ENCODE measurements around the gene SLC5A12. TPM values are rescaled to one million over a fixed set of nuclear protein-coding genes. Genes with fewer than 3 reads are reported as not detected.

Gene SLC5A12
- total and polyA plus RNA-seq, 2 of the 4 experiments (the other 2 are of a cell fraction) = not detected

- POLR2A ChIA-PET (ENCODE audit: unreplicated experiment) = no interaction called here
- Histone ChIP-seq H2AK5ac (ENCODE audit: low read depth, low read length) (no peak overlapping the region), H4K20me1 (ENCODE audit: insufficient read depth, low read length) (no peaks in the 10 kb centered on the region), H4K91ac (ENCODE audit: insufficient read depth, low read depth, low read length) (no peak overlapping the region), H3K4me1 (ENCODE audit: control insufficient read depth, insufficient read depth, low read length) (no peaks in the 10 kb centered on the region), H2AK9ac (replicated peaks; ENCODE audit: low read depth, low read length, poor library complexity) (no peak overlapping the region), H2BK20ac (ENCODE audit: low read depth, low read length) (no peak overlapping the region), H2BK15ac (ENCODE audit: low read depth, low read length) (no peak overlapping the region), H3K27me3 (ENCODE audit: control insufficient read depth, insufficient read depth, low read length) (no peaks in the 10 kb centered on the region), H3K4me2 (ENCODE audit: low read depth, low read length) (no peak overlapping the region), H2BK120ac (ENCODE audit: low read depth, low read length) (no peak overlapping the region), H2AFZ (replicated peaks; ENCODE audit: low read length, poor library complexity) (no peak overlapping the region), H3K9ac (ENCODE audit: low read depth, low read length) (no peak overlapping the region), H3K56ac (ENCODE audit: extremely low read depth, insufficient read depth, low read length) (no peak overlapping the region), H3K23ac (ENCODE audit: low read depth, low read length) (no peak overlapping the region), H3K4me3 (ENCODE audit: insufficient read depth, low read depth, low read length) (no peak overlapping the region), H4K8ac (ENCODE audit: low read depth in 2 of 2, low read length in 2 of 2) (no peak overlapping the region), H3K79me1 (ENCODE audit: low read depth in 1 of 2, low read length in 2 of 2) (no peaks in the 10 kb centered on the region), H3K27ac (ENCODE audit: insufficient read depth, low read length) (no peak overlapping the region), H3K18ac (ENCODE audit: low read depth, low read length) (no peak overlapping the region), H3K4ac (ENCODE audit: low read depth, low read length) (no peak overlapping the region), H4K5ac (ENCODE audit: low read depth, low read length) (no peak overlapping the region), H3K9me3 (ENCODE audit: control insufficient read depth, insufficient read depth, low read length) (no peaks in the 10 kb centered on the region), H3K9me1 (ENCODE audit: insufficient read depth, low read length) (no peaks in the 10 kb centered on the region), H3K14ac (replicated peaks; ENCODE audit: low read depth, low read length) (no peak overlapping the region), H3K36me3 (ENCODE audit: control insufficient read depth, insufficient read depth, low read length) (no peaks in the 10 kb centered on the region), H2BK5ac (ENCODE audit: low read depth, low read length, poor library complexity, severe bottlenecking) (no peak overlapping the region)
- DNase-seq (no peak), ATAC-seq (ENCODE audit: low read depth) (no peak)
- BruUV-seq (replicated peaks) = no TSS peak
- CTCF ChIA-PET = no interaction called here
- intact Hi-C loops (cut with micrococcal nuclease) (no loop called here), in situ Hi-C loops (cut with MboI; ENCODE audit: low sequenced_read_pairs) (no loop called here), dilution Hi-C loops (cut with HindIII; ENCODE audit: low sequenced_read_pairs, unreplicated experiment) (loop anchor here (25.0 kb wide), 1 partner anchor 396 kb away; no protein-coding TSS in a partner anchor)
- 0% methylated on average over 2 of the region's 2 CpGs; no CpG with 5 or more reads in 1 of the 2 experiments for WGBS, 2 experiments (ENCODE audit: extremely low coverage in 2 of 2, insufficient read length in 1 of 2)
- TF ChIP-seq MAFK (IDR thresholded peaks at IDR 0.05; ENCODE audit: low read depth, low read length) = no peak
- no peak for TF ChIP-seq CTCF (conservative IDR thresholded peaks at IDR 0.05; ENCODE audit: low read depth, low read length)
- no peak for TF ChIP-seq RFX5 (IDR thresholded peaks at IDR 0.05; ENCODE audit: low read depth, low read length)
- TF ChIP-seq MXI1 (IDR thresholded peaks at IDR 0.05; ENCODE audit: borderline replicate concordance, low read depth, low read length) = no peak
- no peak for TF ChIP-seq BHLHE40 (IDR thresholded peaks at IDR 0.05; ENCODE audit: low read depth, low read length)
- no peak for TF ChIP-seq NFE2L2 (IDR thresholded peaks at IDR 0.05; ENCODE audit: low read depth, low read length)
- TF ChIP-seq MAZ (IDR thresholded peaks at IDR 0.05; ENCODE audit: borderline replicate concordance, low read depth, low read length) = no peak
- TF ChIP-seq, protein P1, sequence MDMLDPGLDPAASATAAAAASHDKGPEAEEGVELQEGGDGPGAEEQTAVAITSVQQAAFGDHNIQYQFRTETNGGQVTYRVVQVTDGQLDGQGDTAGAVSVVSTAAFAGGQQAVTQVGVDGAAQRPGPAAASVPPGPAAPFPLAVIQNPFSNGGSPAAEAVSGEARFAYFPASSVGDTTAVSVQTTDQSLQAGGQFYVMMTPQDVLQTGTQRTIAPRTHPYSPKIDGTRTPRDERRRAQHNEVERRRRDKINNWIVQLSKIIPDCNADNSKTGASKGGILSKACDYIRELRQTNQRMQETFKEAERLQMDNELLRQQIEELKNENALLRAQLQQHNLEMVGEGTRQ (IDR thresholded peaks at IDR 0.05; ENCODE audit: low read depth, low read length) = no peak
These were observed 19.2 kb upstream of the SLC5A12 start for GRCh38 chr11:26741036-26741435.

Data from IMR-90 (cell line).